IMR-90 (cell line): Measurements from ENCODE around the gene PITX2. TPM values are rescaled to one million over a fixed set of nuclear protein-coding genes. Genes with fewer than 3 reads are reported as not detected.
"Not testable (repeated sequence)": the region's sequence is repeated elsewhere in the genome, so short reads cannot be mapped to it uniquely, and the experiment has no call there.

Experiments used
- ATAC-seq: fragments of 200-7000 bp; cut with Tn5 transposase; 2 replicates; pipeline ENCODE4 v1.9.1; 2020; ENCODE audit warnings: low read depth, mild to moderate bottlenecking, moderate library complexity
- BruUV-seq: library from RNA; stranded (reverse); fragments of 400-500 nt; replicated peaks from 2 replicates; lab custom pipeline; 2021; lab: Mats Ljungman, UMichigan
- CTCF ChIA-PET: fragments of 300-600 bp; formaldehyde crosslinking; extraction: SDS; loops from one replicate; lab custom pipeline; 2021; ENCODE audit warnings: antibody characterized with exemption; lab: Yijun Ruan, JAX
- POLR2A ChIA-PET: fragments of 300-600 bp; sonication (Branson Sonifier 250); formaldehyde crosslinking; loops from one replicate; lab custom pipeline; 2022; ENCODE audit warnings: antibody characterized with exemption; ENCODE audit not compliant: unreplicated experiment; lab: Charles Lee
- DNase-seq: peaks from one replicate; pipeline ENCODE4 v3.0.0; 2013
- H2AFZ ChIP-seq: replicated peaks from 2 replicates; pipeline ENCODE3; 2013; ENCODE audit warnings: low read length, mild to moderate bottlenecking; ENCODE audit not compliant: poor library complexity
- H2AK5ac ChIP-seq: 2 replicates; pipeline ENCODE4 v1.6.1; 2013; ENCODE audit warnings: low read depth, low read length, inconsistent platforms
- H2AK9ac ChIP-seq: replicated peaks from 2 replicates; pipeline ENCODE3; 2013; ENCODE audit warnings: mild to moderate bottlenecking, low read depth, low read length, moderate library complexity; ENCODE audit not compliant: poor library complexity
- H2BK120ac ChIP-seq: 2 replicates; pipeline ENCODE4 v1.6.1; 2013; ENCODE audit warnings: low read depth, low read length, inconsistent platforms
- H2BK15ac ChIP-seq: 3 replicates; pipeline ENCODE4 v1.6.1; 2013; ENCODE audit warnings: low read depth, low read length, inconsistent platforms
- H2BK20ac ChIP-seq: 2 replicates; pipeline ENCODE4 v1.6.1; 2013; ENCODE audit warnings: low read depth, mild to moderate bottlenecking, inconsistent platforms, low read length, moderate library complexity
- H2BK5ac ChIP-seq: 2 replicates; pipeline ENCODE4 v1.6.1; 2013; ENCODE audit warnings: mild to moderate bottlenecking, low read depth, low read length, inconsistent platforms; ENCODE audit not compliant: poor library complexity, severe bottlenecking
- H3K14ac ChIP-seq: replicated peaks from 2 replicates; pipeline ENCODE4 v1.6.1; 2013; ENCODE audit warnings: low read depth, low read length, inconsistent platforms
- H3K18ac ChIP-seq: 2 replicates; pipeline ENCODE4 v1.6.1; 2013; ENCODE audit warnings: low read depth, low read length, control low read depth
- H3K23ac ChIP-seq: 2 replicates; pipeline ENCODE4 v1.6.1; 2013; ENCODE audit warnings: low read depth, low read length, inconsistent platforms
- H3K27ac ChIP-seq: 2 replicates; pipeline ENCODE4 v1.5.1; 2013; ENCODE audit warnings: mild to moderate bottlenecking, control low read depth, low read length; ENCODE audit not compliant: insufficient read depth
- H3K27me3 ChIP-seq: 2 replicates; pipeline ENCODE4 v1.6.1; 2013; ENCODE audit warnings: low read length; ENCODE audit not compliant: control insufficient read depth, insufficient read depth
- H3K36me3 ChIP-seq: 2 replicates; pipeline ENCODE4 v1.6.1; 2013; ENCODE audit warnings: low read length, mixed read lengths; ENCODE audit not compliant: control insufficient read depth, insufficient read depth
- H3K4ac ChIP-seq: 2 replicates; pipeline ENCODE4 v1.6.1; 2013; ENCODE audit warnings: low read depth, low read length, inconsistent platforms
- H3K4me1 ChIP-seq: 2 replicates; pipeline ENCODE4 v1.6.1; 2013; ENCODE audit warnings: low read length, mixed read lengths; ENCODE audit not compliant: control insufficient read depth, insufficient read depth
- H3K4me2 ChIP-seq: 2 replicates; pipeline ENCODE4 v1.6.1; 2013; ENCODE audit warnings: low read depth, mild to moderate bottlenecking, control low read depth, low read length, moderate library complexity
- H3K4me3 ChIP-seq: 2 replicates; pipeline ENCODE4 v1.5.1; 2013; ENCODE audit warnings: low read depth, mild to moderate bottlenecking, control low read depth, low read length, moderate library complexity; ENCODE audit not compliant: insufficient read depth
- H3K56ac ChIP-seq: 2 replicates; pipeline ENCODE4 v1.6.1; 2013; ENCODE audit warnings: low read length, inconsistent platforms; ENCODE audit not compliant: insufficient read depth; ENCODE audit errors: extremely low read depth
- H3K79me1 ChIP-seq, 2 experiments: 2 replicates each; pipeline ENCODE4 v1.6.1; 2013; ENCODE audit warnings: low read length in 2 of 2, inconsistent platforms in 1 of 2, low read depth in 1 of 2
- H3K9ac ChIP-seq: 2 replicates; pipeline ENCODE4 v1.6.1; 2013; ENCODE audit warnings: low read depth, low read length, control low read depth
- H3K9me1 ChIP-seq: 2 replicates; pipeline ENCODE4 v1.6.1; 2013; ENCODE audit warnings: low read length, inconsistent platforms; ENCODE audit not compliant: insufficient read depth
- H3K9me3 ChIP-seq: 2 replicates; pipeline ENCODE4 v1.6.1; 2013; ENCODE audit warnings: low read length; ENCODE audit not compliant: control insufficient read depth, insufficient read depth
- H4K20me1 ChIP-seq: 2 replicates; pipeline ENCODE4 v1.6.1; 2013; ENCODE audit warnings: low read length, inconsistent platforms; ENCODE audit not compliant: insufficient read depth
- H4K5ac ChIP-seq: 2 replicates; pipeline ENCODE4 v1.6.1; 2013; ENCODE audit warnings: mild to moderate bottlenecking, low read depth, low read length, control low read depth
- H4K8ac ChIP-seq, 2 experiments: 2 replicates each; pipeline ENCODE4 v1.6.1; 2013; ENCODE audit warnings: low read depth in 2 of 2, low read length in 2 of 2, control low read depth in 1 of 2, inconsistent platforms in 1 of 2
- H4K91ac ChIP-seq: 2 replicates; pipeline ENCODE4 v1.6.1; 2013; ENCODE audit warnings: low read depth, low read length, inconsistent platforms; ENCODE audit not compliant: insufficient read depth
- WGBS, 2 experiments: methylation state at CpG; one replicate each; pipeline versions ENCODE4 v1.1.5 to v1.1.7; 2013; ENCODE audit warnings: missing lambda C conversion rate in 2 of 2; ENCODE audit not compliant: insufficient read length in 1 of 2; ENCODE audit errors: extremely low coverage in 2 of 2; 5-methylcytosine and 5-hydroxymethylcytosine counted together
- dilution Hi-C: fragments of 300-500 bp; cut with HindIII; formaldehyde crosslinking; loops from one replicate; pipeline ENCODE4 v1.14.3; 2018; ENCODE audit warnings: low sequenced_read_pairs; ENCODE audit not compliant: unreplicated experiment
- in situ Hi-C: fragments of 300-500 bp; cut with MboI; formaldehyde crosslinking; loops from 3 replicates; pipeline ENCODE4 v1.14.3; 2019; ENCODE audit warnings: low sequenced_read_pairs, inconsistent platforms, mixed read lengths
- intact Hi-C: fragments of 100-400 bp; cut with micrococcal nuclease; formaldehyde crosslinking; loops from 2 replicates; pipeline ENCODE4 v1.10.0; 2022
- polyA plus RNA-seq, 3 experiments: library from polyadenylated mRNA; depleted of rRNA; stranded (reverse); fragments of >200 nt; gene quantifications; 2 replicates each; pipeline ENCODE4 v1.2.3, GENCODE V29; 2012; ENCODE audit warnings: low replicate concordance in 1 of 3
- total RNA-seq: library from RNA; depleted of rRNA; stranded (reverse); fragments of >200 nt; gene quantifications from 2 replicates; pipeline ENCODE4 v1.2.3, GENCODE V29; 2012; rRNA removed

Gene PITX2
- total and polyA plus RNA-seq, 2 of the 4 experiments (the other 2 are of a cell fraction) = 3.0 to 6.3 TPM

DNA sequence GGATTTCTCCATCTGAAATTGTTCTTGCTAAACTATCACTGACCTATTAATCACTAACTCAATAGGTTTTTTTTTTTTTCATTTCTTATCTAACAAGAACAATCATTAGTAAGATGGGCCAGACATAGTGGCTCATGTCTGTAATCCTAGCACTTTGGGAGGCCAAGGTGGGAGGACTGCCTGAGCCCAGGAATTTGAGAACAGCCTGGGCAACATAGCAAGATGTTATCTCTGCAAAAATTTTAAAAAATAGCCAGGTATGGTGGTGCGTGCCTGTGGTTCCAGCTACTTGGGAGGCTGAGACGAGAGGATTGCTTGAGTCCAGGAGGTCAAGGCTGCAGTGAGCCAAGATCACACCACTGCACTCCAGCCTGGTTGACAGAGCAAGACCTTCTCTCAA lies 46.2 kb downstream of the PITX2 start:
- intact Hi-C loops, BruUV-seq: not testable (repeated sequence)

More for the DNA sequence above, 46.2 kb downstream of the PITX2 start:
- H3K79me1 ChIP-seq, H3K9me1 ChIP-seq, H3K27ac ChIP-seq, DNase-seq, H2AK9ac ChIP-seq, H3K23ac ChIP-seq, H3K56ac ChIP-seq, H3K4me1 ChIP-seq, POLR2A ChIA-PET, H3K14ac ChIP-seq, dilution Hi-C loops, H3K27me3 ChIP-seq, H3K4me3 ChIP-seq, H2BK5ac ChIP-seq, CTCF ChIA-PET, H4K20me1 ChIP-seq, H3K36me3 ChIP-seq, H4K8ac ChIP-seq, H4K5ac ChIP-seq, H3K18ac ChIP-seq, H2AK5ac ChIP-seq, H3K4ac ChIP-seq, H2AFZ ChIP-seq, H4K91ac ChIP-seq, in situ Hi-C loops, H3K9me3 ChIP-seq, H2BK15ac ChIP-seq, H2BK120ac ChIP-seq, ATAC-seq, H3K4me2 ChIP-seq, H3K9ac ChIP-seq, H2BK20ac ChIP-seq: not testable (repeated sequence)
- no CpG with 5 or more reads among the region's 2 CpGs for WGBS, 2 experiments

Other genes with a start within 250 kb of the PITX2 start
- gene ENPEP, start 146.9 kb downstream of the PITX2 start, total RNA-seq = 0.18 and 0.28 TPM in 2 replicates
- gene ENPEP, start 146.9 kb downstream of the PITX2 start, polyA plus RNA-seq (2012; rRNA removed) = 0.07 and 0.12 TPM in 2 replicates